Measurements from ENCODE around the gene CORO1C.

- TF ChIP-seq CTCF (IDR thresholded peaks at IDR 0.05; ENCODE audit: low read depth, low read length) = no peak
- TF ChIP-seq EZH2phosphoT487 (IDR thresholded peaks at IDR 0.05; ENCODE audit: low read depth) = no peak
Observed at GRCh38 chr12:108614639-108615038, 116.7 kb downstream of the CORO1C start.
